A673 (cell line): ENCODE results near the gene TOR1B. TPM values are rescaled to one million over a fixed set of nuclear protein-coding genes. Genes with fewer than 3 reads are reported as not detected.

Experiments used
- BruUV-seq: library from RNA; stranded (reverse); fragments of 400-500 nt; replicated peaks from 2 replicates; lab custom pipeline; 2021; lab: Mats Ljungman, UMichigan
- CTCF ChIA-PET: fragments of 300-600 bp; sonication (Branson Sonifier 250); formaldehyde crosslinking; loops from one replicate; lab custom pipeline; 2022; ENCODE audit warnings: antibody characterized with exemption; lab: Charles Lee
- POLR2A ChIA-PET: fragments of 300-600 bp; sonication (Branson Sonifier 250); formaldehyde crosslinking; loops from one replicate; lab custom pipeline; 2022; ENCODE audit warnings: antibody characterized with exemption; ENCODE audit not compliant: low non-redundant PET; lab: Charles Lee
- DNase-seq: peaks from one replicate; pipeline ENCODE4 v3.0.0-alpha.2; 2015; ENCODE audit warnings: low spot score
- H3K27ac ChIP-seq: fragments of 200-600 bp; sonication (generic); 2 replicates; pipeline ENCODE4 v1.5.1; 2016; ENCODE audit warnings: mixed run types, low read depth, mild to moderate bottlenecking, mixed read lengths, antibody characterized with exemption, low read length; ENCODE audit not compliant: poor library complexity, severe bottlenecking
- H3K27me3 ChIP-seq: fragments of 200-600 bp; sonication (generic); replicated peaks from 2 replicates; pipeline ENCODE4 v1.6.1; 2017; ENCODE audit warnings: mixed run types, low read depth, mild to moderate bottlenecking, mixed read lengths, antibody characterized with exemption, low read length; ENCODE audit not compliant: insufficient read depth, poor library complexity
- H3K36me3 ChIP-seq: fragments of 200-600 bp; sonication (generic); 2 replicates; pipeline ENCODE4 v1.6.1; 2016; ENCODE audit warnings: mixed run types, mild to moderate bottlenecking, mixed read lengths, antibody characterized with exemption, low read length; ENCODE audit not compliant: insufficient read depth, poor library complexity, severe bottlenecking
- H3K4me1 ChIP-seq: fragments of 200-600 bp; sonication (generic); 2 replicates; pipeline ENCODE4 v1.6.1; 2017; ENCODE audit warnings: mixed run types, mild to moderate bottlenecking, mixed read lengths, antibody characterized with exemption, low read length; ENCODE audit not compliant: insufficient read depth, poor library complexity, severe bottlenecking
- H3K4me3 ChIP-seq: fragments of 200-600 bp; sonication (generic); 2 replicates; pipeline ENCODE4 v1.5.1; 2016; ENCODE audit warnings: low read depth, mixed run types, mild to moderate bottlenecking, mixed read lengths, low read length; ENCODE audit not compliant: poor library complexity, severe bottlenecking
- H3K9me3 ChIP-seq: fragments of 200-600 bp; sonication (generic); 2 replicates; pipeline ENCODE4 v1.6.1; 2016; ENCODE audit warnings: mixed run types, low read depth, mild to moderate bottlenecking, mixed read lengths, antibody characterized with exemption, low read length; ENCODE audit not compliant: poor library complexity, severe bottlenecking
- EZH2 ChIP-seq: fragments of 200-600 bp; sonication (generic); IDR thresholded peaks from 2 replicates; pipeline ENCODE4 v1.6.1; 2017; ENCODE audit warnings: borderline replicate concordance, low read depth, mild to moderate bottlenecking, mixed read lengths, antibody characterized with exemption, low read length; ENCODE audit not compliant: poor library complexity, severe bottlenecking
- intact Hi-C: fragments of 100-400 bp; cut with micrococcal nuclease; formaldehyde crosslinking; loops from one replicate; pipeline ENCODE4 v1.10.0; 2022; ENCODE audit not compliant: unreplicated experiment
- total RNA-seq: library from RNA; stranded (reverse); gene quantifications from 2 replicates; pipeline ENCODE4 v1.2.3, GENCODE V29; 2021
- TF ChIP-seq, protein P1 (sequence below): fragments of 300-800, 200-600 bp; sonication (generic); conservative IDR thresholded peaks from 2 replicates; pipeline ENCODE4 v1.5.1; 2017; ENCODE audit warnings: low read depth, mild to moderate bottlenecking, antibody characterized with exemption, low read length, moderate library complexity, mixed read lengths

Gene TOR1B
- total RNA-seq, 1 experiment from 2014 or later = 47.6 TPM

DNA sequence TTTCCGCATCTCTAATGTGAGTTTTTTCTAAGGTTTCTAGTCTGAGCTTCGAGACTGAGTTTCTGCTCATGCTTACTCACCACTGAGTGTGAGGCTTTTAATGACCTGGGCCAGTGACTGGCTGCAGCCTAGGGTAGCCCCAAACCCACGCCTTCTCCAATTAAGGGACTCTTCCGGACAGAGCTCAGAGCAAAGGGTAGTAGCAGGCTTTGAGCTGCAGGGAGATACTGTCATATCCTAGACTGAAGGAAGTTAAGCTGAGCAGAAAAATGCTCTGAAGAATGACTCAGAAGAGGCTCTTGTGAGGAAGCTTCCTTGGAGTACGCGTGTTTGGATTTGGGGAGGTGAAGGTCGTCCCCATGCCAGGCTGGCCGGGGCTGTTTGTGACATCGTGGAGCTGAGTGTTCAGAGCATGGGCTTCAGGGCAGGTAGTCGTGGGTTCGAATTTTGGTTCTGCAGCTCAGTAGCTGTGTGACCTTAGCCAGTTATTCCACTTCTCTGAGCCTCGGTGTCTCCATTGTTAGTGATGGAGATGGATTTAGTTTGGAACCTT is 35.8 kb downstream of the TOR1B start:
- Histone ChIP-seq H3K4me3 (no peak overlapping the region), H3K36me3 (no peaks in the 10 kb centered on the region), H3K9me3 (no peaks in the 10 kb centered on the region), H3K27me3 (no peaks in the 10 kb centered on the region), H3K4me1 (peaks cover 9% of the 10 kb centered on the region), H3K27ac (no peak overlapping the region)
- DNase-seq = no peak
- TF ChIP-seq EZH2 = no peak
- TF ChIP-seq, protein P1, sequence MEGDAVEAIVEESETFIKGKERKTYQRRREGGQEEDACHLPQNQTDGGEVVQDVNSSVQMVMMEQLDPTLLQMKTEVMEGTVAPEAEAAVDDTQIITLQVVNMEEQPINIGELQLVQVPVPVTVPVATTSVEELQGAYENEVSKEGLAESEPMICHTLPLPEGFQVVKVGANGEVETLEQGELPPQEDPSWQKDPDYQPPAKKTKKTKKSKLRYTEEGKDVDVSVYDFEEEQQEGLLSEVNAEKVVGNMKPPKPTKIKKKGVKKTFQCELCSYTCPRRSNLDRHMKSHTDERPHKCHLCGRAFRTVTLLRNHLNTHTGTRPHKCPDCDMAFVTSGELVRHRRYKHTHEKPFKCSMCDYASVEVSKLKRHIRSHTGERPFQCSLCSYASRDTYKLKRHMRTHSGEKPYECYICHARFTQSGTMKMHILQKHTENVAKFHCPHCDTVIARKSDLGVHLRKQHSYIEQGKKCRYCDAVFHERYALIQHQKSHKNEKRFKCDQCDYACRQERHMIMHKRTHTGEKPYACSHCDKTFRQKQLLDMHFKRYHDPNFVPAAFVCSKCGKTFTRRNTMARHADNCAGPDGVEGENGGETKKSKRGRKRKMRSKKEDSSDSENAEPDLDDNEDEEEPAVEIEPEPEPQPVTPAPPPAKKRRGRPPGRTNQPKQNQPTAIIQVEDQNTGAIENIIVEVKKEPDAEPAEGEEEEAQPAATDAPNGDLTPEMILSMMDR = no peak
- ChIA-PET POLR2A (no interaction called here), CTCF (no interaction called here)
- no TSS peak for BruUV-seq
- intact Hi-C loops = no loop called here

DNA sequence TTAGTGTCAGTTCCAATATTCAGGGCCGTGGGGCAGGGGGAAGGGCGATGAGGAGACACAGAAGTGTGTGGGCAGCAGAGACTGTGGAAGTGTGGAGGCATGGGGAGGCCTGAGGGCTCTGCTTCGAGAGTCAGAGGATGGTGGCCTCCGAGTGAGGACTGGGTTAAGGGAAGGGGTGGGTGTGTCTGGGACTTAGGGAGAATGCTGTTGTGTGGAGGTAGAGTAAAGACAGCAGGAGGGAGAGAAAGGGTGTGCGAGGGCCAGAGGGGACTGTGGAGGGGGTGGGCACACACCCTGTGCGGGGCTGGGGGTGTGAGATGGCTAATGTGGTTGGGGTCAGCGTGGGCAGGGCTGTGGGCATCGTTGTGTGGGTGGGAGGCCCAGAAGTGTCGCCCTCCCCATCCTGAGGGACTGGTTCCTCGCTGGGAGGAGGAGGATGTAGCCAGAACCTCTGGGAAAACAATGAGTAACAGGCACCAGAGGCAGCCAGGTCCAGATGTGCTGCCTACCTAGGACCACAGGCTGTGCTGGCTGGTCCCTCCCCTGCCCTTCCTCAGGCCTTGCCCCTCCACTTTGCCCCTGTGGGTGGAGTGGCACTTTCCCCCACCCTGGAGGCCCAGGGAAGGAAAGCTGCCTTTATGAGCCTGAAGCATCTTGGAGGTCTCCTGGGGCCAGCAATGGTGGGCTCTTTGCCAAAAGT is 36.5 kb downstream of the TOR1B start:
- no peak for DNase-seq
- Histone ChIP-seq H3K4me3 (no peak overlapping the region), H3K4me1 (peaks cover 6% of the 10 kb centered on the region), H3K27ac (no peak overlapping the region), H3K27me3 (no peaks in the 10 kb centered on the region), H3K9me3 (no peaks in the 10 kb centered on the region), H3K36me3 (no peaks in the 10 kb centered on the region)
- no peak for TF ChIP-seq EZH2
- TF ChIP-seq, protein P1 = no peak
- ChIA-PET POLR2A (no interaction called here), CTCF (no interaction called here)
- intact Hi-C loops = no loop called here
- no TSS peak for BruUV-seq

DNA sequence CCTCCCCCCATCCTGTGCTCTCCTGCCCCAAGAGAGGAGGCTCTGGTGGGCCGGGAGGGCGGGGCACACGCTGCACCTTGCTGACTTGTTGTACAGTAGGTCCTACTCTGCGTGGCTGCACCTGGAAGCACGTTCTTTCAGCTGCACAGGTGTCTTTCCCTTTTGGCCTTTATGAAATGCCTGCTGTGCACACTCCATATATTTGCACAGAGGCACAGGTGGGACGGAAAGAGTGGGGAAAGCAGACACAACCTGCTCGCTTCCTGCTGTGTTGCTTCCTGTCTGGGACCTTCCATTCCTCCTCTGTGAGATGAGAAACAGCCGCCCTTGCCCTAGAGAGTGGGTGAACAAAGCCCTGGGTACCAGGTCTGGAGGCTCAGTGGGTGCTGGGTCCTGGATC is 37.0 kb downstream of the TOR1B start:
- BruUV-seq = no TSS peak
- CTCF ChIA-PET = no interaction called here
- Histone ChIP-seq H3K36me3 (no peaks in the 10 kb centered on the region), H3K27ac (no peak overlapping the region), H3K9me3 (no peaks in the 10 kb centered on the region), H3K27me3 (no peaks in the 10 kb centered on the region), H3K4me1 (peaks cover 6% of the 10 kb centered on the region), H3K4me3 (no peak overlapping the region)
- no peak for DNase-seq
- no peak for TF ChIP-seq EZH2
- TF ChIP-seq, protein P1 = no peak
- POLR2A ChIA-PET = no interaction called here
- intact Hi-C loops = no loop called here
